Mesodermal cell (in vitro differentiated cells): Measurements from ENCODE around the gene DAPP1. TPM values are rescaled to one million over a fixed set of nuclear protein-coding genes. Genes with fewer than 3 reads are reported as not detected.
"Not testable (repeated sequence)": the region's sequence is repeated elsewhere in the genome, so short reads cannot be mapped to it uniquely, and the experiment has no call there.

Source experiments
- H3K27ac ChIP-seq: 2 replicates; pipeline ENCODE4 v1.7.0; 2013; ENCODE audit warnings: mild to moderate bottlenecking, low read depth, low read length, moderate library complexity; ENCODE audit not compliant: severe bottlenecking
- H3K36me3 ChIP-seq: 2 replicates; pipeline ENCODE4 v1.7.1; 2013; ENCODE audit warnings: mild to moderate bottlenecking, low read length, moderate library complexity; ENCODE audit not compliant: control insufficient read depth, insufficient read depth
- H3K4me1 ChIP-seq: one replicate; pipeline ENCODE4 v1.7.1; 2013; ENCODE audit warnings: mild to moderate bottlenecking, low read length; ENCODE audit not compliant: insufficient read depth, control insufficient read depth, poor library complexity, severe bottlenecking
- H3K4me3 ChIP-seq: 2 replicates; pipeline ENCODE4 v1.7.0; 2013; ENCODE audit warnings: low read length, control low read depth, mild to moderate bottlenecking; ENCODE audit not compliant: insufficient read depth, poor library complexity, severe bottlenecking; ENCODE audit errors: extremely low read depth
- H3K9me3 ChIP-seq: 2 replicates; pipeline ENCODE4 v1.7.1; 2013; ENCODE audit warnings: mild to moderate bottlenecking, low read length, moderate library complexity; ENCODE audit not compliant: control insufficient read depth
- WGBS, 2 experiments: methylation state at CpG; one replicate each; pipeline ENCODE4 v1.1.5; 2013; ENCODE audit warnings: missing lambda C conversion rate in 2 of 2; ENCODE audit not compliant: insufficient coverage in 2 of 2; 5-methylcytosine and 5-hydroxymethylcytosine counted together
- polyA plus RNA-seq, 2 experiments: library from polyadenylated mRNA; stranded (reverse); fragments of 50-300 nt; gene quantifications; one replicate each; pipeline ENCODE4 v1.2.3, GENCODE V29; 2013

Gene DAPP1, protein sequence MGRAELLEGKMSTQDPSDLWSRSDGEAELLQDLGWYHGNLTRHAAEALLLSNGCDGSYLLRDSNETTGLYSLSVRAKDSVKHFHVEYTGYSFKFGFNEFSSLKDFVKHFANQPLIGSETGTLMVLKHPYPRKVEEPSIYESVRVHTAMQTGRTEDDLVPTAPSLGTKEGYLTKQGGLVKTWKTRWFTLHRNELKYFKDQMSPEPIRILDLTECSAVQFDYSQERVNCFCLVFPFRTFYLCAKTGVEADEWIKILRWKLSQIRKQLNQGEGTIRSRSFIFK
- polyA plus RNA-seq (2013, experiment 1 of 2): not detected
- polyA plus RNA-seq (2013, experiment 2 of 2): not detected

DNA sequence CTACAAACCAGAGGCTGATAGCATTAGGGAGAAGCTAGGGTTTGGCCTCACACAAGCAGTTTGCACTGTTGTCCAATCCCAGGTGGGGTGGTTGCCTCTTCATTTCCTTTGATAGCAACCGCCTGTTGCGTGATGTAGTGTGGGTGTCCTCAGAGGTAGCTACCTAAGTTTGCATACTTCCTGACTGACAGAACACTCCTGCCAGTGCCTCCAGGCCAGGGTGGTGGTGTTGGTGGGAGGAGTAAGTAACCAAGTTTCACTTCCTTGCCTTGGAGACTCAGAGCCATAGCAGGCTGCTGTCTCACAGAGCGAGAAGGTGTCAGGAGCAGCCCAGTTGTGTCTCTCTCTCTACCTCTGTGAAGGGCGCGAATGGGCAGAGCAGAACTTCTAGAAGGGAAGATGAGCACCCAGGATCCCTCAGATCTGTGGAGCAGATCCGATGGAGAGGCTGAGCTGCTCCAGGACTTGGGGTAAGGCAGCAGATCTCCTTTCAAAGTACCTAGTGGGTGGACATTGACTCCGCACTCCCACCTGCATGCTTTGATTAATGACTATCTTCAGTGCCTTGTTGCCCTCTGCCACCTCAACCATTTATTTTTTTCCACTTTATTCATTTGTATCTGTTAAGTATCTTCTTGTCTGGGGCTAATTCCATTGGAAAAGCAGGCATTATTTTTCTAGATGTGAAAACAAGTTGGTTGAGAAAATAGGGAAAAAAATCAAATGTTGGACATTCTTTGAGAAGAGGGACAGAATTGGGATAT lies at the start of gene DAPP1:
Gene DAPP1 (plus strand): TSS at position 283 of the 764 bp plus-strand sequence. CDS start 87 bp downstream, at position 370.
- Histone ChIP-seq H3K27ac (no peak within 1 kb of the TSS), H3K4me1 (no peaks in the 10 kb centered on the region), H3K9me3 (no peaks in the 10 kb centered on the region), H3K4me3 (no peak within 1 kb of the TSS), H3K36me3 (no peaks in the 10 kb centered on the region)
- WGBS, 2 experiments: 90 to 93% methylated on average over 6 to 7 of the region's 7 CpGs

DNA sequence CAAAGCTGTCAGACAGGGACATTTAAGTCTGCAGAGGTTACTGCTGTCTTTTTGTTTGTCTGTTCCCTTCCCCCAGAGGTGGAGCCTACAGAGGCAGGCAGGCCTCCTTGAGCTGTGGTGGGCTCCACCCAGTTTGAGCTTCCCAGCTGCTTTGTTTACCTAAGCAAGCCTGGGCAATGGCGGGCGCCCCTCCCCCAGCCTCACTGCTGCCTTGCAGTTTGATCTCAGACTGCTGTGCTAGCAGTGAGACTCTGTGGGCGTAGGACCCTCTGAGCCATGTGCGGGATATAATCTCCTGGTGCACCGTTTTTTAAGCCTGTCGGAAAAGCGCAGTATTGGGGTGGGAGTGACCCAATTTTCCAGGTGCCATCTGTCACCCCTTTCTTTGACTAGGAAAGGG lies 45.8 kb upstream of the DAPP1 start:
- 100% methylated on average over 1 of the region's 7 CpGs; no CpG with 5 or more reads in 1 of the 2 experiments for WGBS, 2 experiments
- not testable (repeated sequence) for H3K36me3 ChIP-seq, H3K9me3 ChIP-seq, H3K27ac ChIP-seq, H3K4me3 ChIP-seq, H3K4me1 ChIP-seq

DNA sequence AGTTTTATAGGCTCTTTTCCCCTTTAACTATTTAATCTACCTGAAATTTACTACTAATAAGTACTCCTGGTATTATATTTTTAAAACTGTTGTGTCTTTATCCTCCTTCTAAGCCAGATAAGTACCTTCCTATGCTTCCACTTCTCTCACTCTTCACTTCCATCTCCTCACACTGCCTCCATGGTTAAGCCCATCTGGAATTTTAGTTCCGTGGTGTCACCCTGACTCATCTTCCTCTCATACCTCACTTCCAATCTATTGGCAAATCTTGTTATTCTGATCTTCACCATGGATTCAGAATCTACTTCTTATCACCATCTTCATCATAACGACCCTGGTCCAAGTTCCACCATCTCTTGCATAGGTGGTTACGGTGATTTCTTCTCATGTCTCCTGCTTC lies 32.7 kb upstream of the DAPP1 start:
- H3K4me1 ChIP-seq: no peaks in the 10 kb centered on the region
- H3K4me3 ChIP-seq: no peak overlapping the region
- no peaks in the 10 kb centered on the region for H3K9me3 ChIP-seq
- WGBS, 2 experiments: 94 to 96% methylated on average over 2 of the region's 3 CpGs
- H3K36me3 ChIP-seq: no peaks in the 10 kb centered on the region
- H3K27ac ChIP-seq: no peak overlapping the region

DNA sequence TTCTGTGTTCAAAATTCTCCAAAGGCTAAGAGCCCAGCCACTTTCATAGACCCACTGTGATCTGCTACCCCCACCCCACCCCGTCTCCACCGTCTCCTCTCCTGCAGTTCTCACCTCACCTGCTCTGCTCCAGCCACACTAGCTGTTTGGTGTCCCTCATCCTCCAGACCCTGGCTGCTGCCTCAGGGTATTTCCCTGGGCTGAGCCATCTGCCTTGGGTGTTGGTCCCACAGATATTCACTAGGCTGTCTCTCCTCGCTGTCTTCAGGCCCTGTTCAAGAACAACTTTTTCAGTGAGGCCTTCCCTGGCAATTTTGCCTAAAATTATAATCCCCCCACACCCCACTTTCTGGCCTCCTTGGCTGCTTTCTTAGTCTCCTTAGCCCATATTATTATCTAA lies 31.8 kb upstream of the DAPP1 start:
- Histone ChIP-seq H3K27ac (no peak overlapping the region), H3K4me1 (peaks cover 4% of the 10 kb centered on the region), H3K9me3 (no peaks in the 10 kb centered on the region), H3K36me3 (no peaks in the 10 kb centered on the region), H3K4me3 (no peak overlapping the region)
- WGBS, 2 experiments: 86 to 93% methylated on average over 3 of the region's 3 CpGs

DNA sequence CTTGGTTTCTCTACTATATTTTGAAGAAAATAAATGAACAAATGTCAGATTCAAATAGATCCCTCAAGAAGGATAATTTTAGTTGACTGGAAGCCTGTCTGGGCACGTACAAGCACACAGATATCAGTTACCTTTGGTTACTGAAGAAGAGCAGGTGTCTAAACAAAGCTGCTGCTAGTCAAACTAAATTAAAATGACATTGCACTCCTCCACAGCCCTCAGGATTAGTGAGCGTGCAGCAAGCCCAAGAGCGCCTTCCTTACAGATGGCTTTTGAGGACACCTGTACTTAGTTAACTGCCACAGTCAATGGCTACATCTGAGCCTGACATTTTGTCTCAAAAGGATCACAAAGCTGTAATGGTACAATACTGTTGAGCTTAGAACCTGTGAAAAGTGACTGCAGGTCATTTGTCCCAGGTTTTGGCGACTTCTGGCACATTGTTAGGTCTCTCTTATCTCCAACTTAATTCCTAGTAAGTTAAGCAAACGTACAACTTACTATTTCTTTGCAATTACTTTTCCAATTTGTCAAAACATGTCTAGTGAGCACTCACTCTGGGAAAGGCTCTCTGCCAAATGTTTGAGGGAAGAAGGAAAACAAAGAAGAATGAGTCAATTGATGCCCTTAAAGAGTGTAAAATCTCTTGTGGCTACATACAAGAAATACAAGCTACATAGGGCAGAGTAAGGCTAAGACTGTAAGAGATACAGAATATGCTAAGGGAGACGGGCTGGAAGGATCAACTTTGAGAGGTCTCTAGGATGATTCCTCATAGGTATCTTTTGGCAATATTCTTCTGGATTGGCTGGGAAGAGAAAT lies 25.6 kb upstream of the DAPP1 start:
- Histone ChIP-seq H3K36me3 (no peaks in the 10 kb centered on the region), H3K4me3 (no peak overlapping the region), H3K27ac (no peak overlapping the region), H3K4me1 (peaks cover 4% of the 10 kb centered on the region), H3K9me3 (no peaks in the 10 kb centered on the region)
- 88 to 90% methylated on average over 3 of the region's 6 CpGs for WGBS, 2 experiments

DNA sequence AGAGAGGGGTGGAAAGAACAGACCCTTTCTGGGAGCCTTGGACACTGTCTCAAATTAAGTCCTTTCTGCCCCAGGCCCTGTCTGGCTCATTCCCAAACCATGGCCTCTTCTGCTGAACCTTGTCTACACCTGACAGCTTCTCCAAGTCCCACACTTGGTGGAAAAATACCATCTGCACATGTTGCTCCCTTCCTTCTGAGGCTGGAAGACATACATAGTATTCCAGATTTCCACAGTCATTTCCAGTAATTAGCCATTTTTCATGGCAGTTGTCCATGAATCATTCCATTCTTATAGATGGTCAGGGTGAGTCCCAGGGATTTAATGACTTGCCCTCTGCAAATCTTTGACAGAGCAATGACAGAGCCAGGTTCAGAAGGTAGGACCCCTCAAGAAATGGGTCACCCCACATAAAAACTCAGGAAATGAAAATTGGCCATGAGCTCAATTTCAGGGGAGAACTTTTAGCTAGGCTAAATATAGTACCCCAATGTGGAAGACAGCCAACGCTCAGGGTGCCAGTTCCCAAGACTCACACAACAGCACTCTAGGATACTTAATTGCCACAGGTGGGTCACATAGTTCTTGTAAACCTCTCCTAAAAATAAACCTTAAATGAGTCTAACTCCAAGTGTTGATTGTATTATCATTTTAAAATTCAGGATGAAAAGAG lies 16.2 kb upstream of the DAPP1 start:
- H3K4me3 ChIP-seq: no peak overlapping the region
- 100% methylated on average over 1 of the region's 1 CpG; no CpG with 5 or more reads in 1 of the 2 experiments for WGBS, 2 experiments
- no peaks in the 10 kb centered on the region for H3K4me1 ChIP-seq
- H3K27ac ChIP-seq: no peak overlapping the region
- no peaks in the 10 kb centered on the region for H3K36me3 ChIP-seq
- no peaks in the 10 kb centered on the region for H3K9me3 ChIP-seq

DNA sequence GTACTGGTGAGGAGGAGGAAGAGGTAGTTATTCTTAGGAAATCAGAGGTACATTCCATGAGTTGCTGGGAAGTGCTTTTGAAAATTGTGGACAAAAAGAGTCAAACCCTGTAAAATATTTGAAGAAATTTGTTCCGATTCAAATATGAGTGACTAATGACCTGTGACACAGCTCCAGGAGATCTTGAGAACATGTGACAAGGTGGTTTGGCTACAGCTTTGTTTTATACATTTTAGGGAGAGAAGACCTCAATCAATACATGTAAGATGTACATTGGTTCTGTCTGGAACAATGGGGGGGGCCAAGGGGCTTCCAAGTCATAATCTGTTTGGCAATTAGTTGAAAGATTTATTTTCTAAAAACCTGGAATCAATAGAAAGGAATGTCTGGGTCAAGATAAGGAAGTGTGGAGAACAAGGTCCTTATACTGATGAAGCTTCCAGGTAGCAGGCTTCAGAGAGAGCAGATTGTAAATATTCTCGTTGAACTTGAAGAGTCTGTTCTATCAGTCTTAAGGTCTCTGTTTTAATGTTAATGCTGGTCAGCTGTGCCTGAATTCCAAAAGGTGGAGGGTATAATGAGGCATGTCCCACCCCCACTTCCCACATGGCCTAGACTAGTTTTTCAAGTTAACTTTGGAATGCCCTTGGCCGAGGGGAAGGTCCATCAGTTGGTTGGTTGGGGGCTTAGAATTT lies 15.5 kb upstream of the DAPP1 start:
- H3K4me1 ChIP-seq: no peaks in the 10 kb centered on the region
- 85 to 88% methylated on average over 1 to 2 of the region's 3 CpGs for WGBS, 2 experiments
- H3K4me3 ChIP-seq: no peak overlapping the region
- no peaks in the 10 kb centered on the region for H3K36me3 ChIP-seq
- no peaks in the 10 kb centered on the region for H3K9me3 ChIP-seq
- no peak overlapping the region for H3K27ac ChIP-seq

DNA sequence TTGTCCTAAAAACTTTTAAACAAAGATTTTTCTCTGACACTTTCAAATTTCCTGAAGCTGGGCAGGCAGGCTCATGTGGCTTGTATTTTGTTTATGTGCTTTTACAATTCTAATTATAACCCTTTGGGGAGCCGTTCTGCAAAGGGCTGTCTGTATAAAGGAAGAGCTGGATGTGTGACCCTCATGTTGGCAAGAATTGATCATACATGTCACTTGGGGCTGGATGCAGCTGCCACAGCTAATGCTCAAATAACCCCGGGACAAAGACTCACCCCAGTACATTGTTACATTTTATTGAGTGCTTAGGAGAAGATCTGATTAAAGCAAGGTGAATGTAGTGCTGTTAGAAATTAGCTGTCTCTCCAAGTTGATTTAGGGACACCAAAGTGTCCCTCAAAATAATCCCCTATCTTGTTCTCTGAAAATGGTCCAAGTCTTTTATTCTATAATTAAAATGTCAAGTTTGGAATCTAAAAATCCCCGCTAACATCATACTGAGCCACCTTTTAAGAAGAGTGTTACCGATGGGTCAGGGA lies 13.0 kb upstream of the DAPP1 start:
- no peaks in the 10 kb centered on the region for H3K4me1 ChIP-seq
- WGBS, 2 experiments: 86 to 100% methylated on average over 1 of the region's 4 CpGs
- H3K4me3 ChIP-seq: no peak overlapping the region
- H3K36me3 ChIP-seq: no peaks in the 10 kb centered on the region
- H3K27ac ChIP-seq: no peak overlapping the region
- no peaks in the 10 kb centered on the region for H3K9me3 ChIP-seq

DNA sequence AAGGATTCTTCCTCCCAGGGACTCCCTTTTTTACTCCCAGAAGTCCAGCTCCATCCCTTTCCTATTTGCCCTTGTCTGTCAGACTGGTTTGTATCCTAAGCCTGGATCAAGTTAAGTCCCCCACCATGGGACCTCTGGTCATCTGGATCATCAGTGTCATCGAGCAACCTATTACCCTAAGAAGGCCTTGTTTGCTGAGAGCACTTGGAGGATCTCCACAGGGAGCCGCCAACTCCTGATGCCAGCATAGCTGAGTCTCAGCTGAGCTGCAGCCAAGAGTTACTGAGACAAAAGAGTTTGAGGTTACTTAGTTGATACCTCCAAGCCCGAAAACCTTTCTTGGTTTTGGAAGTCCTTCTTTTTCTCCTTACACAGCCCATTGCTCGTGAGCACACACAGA lies 10.1 kb upstream of the DAPP1 start:
- 85 to 92% methylated on average over 2 to 3 of the region's 4 CpGs for WGBS, 2 experiments
- Histone ChIP-seq H3K4me1 (no peaks in the 10 kb centered on the region), H3K27ac (no peak overlapping the region), H3K4me3 (no peak overlapping the region), H3K36me3 (no peaks in the 10 kb centered on the region), H3K9me3 (no peaks in the 10 kb centered on the region)
